Smooth muscle cell of the umbilical artery (primary cell): ENCODE measurements around the gene FKTN. TPM values are rescaled to one million over a fixed set of nuclear protein-coding genes. Genes with fewer than 3 reads are reported as not detected.

ENCODE experiments used
- total RNA-seq: library from RNA; depleted of rRNA; stranded (reverse); fragments of >200 nt; gene quantifications from 2 replicates; pipeline ENCODE4 v1.2.3, GENCODE V29; 2014

Gene FKTN
- 34.7 and 62.7 TPM in 2 replicates for total RNA-seq

DNA sequence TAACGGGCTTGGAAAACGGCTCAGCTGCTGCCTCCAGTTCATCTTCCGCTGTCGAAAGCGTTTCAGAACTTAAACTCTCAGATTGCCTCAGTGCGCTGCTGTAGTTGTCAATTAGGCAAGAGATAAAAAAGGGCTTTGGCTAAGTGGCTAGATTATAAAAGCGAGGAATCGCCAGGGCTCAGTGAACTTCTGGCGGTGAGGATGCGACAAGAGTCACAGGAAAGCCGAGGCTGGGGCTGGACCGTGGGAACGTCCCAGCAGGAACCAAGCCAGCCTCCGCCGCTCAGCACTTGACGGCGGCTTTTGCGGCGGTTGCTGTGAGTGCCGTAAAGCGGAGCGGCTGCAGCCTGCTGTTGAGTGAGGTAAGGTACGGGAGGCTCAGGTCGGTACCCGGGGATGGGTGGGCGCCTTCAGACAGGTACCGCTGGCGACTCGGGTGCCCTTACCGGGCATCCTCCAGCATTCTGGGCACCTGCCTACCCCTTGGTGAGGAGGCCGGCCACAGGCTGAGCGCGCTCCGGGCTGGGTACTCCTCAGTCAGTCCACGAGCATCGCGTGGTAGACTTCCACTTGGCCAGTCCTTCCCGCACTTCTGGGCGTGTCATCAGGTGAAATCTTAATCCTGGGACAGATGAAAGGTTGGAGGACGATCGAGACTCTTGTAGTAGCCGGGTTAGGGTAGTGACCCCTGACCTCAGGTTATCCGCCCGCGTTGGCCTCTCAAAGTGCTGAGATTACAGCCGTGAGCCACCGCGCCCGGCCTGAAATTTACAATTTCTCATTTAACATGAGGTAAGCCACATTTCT, at the start of gene FKTN:
TSS of gene FKTN (plus strand) at position 328 of the 807 bp plus-strand sequence. CDS start 16,902 bp downstream, outside the sequence.

DNA sequence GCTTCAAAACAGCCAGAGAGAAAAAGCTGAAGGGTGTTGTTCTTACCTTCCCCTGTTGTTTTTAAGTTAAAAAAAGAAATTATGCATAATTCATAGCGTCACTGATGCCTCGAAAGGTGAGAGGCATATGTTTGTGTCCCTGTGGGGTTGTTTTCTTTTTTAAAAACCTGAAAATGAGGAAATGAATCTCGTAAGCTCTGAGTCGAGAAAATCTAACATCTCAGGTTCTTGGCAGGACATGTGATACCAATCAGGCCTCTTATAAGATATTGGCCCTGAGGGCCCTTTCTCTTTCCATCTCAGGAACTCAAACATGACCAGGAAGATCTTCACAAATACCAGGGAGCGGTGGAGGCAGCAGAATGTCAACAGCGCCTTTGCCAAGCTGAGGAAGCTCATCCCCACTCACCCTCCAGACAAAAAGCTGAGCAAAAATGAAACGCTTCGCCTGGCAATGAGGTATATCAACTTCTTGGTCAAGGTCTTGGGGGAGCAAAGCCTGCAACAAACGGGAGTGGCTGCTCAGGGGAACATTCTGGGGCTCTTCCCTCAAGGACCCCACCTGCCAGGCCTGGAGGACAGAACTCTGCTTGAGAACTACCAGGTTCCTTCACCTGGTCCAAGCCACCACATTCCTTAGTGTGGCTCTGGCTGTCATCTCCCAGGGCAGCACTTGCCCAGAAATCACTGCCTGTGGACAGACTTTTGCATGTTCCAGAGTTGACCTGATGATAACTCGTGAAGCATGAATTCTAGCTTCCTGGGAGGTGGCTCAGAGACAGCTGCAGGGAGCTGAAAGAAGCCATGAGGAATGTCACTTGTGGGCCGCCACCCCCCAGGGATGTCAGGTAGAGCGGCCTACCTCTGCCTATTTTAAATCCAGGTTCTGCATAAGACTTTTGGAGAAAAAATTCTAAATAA, 104.5 kb downstream of the FKTN start, which contains the start of gene TAL2:
TSS of gene TAL2 (plus strand) at position 274 of the 921 bp plus-strand sequence. CDS start at position 314, 40 bp downstream.

Other genes starting within 250 kb of the FKTN start
- gene FSD1L, start 110.1 kb upstream of the FKTN start, total RNA-seq: 6.8 and 8.7 TPM in 2 replicates
- not detected in 2 replicates for gene TAL2, start 104.3 kb downstream of the FKTN start, total RNA-seq
- 15.7 and 29.4 TPM in 2 replicates for gene TMEM38B, start 136.4 kb downstream of the FKTN start, total RNA-seq